GM12864 (cell line): Measurements from ENCODE around the gene ABCA9.

ENCODE experiments used
- DNase-seq: peaks from one replicate; pipeline ENCODE4 v3.0.0-alpha.2; 2011; ENCODE audit warnings: low read depth
- H3K4me3 ChIP-seq: 2 replicates; pipeline ENCODE4 v1.5.1; 2011; ENCODE audit warnings: mild to moderate bottlenecking, low read depth, low read length, control low read depth
- CTCF ChIP-seq: IDR thresholded peaks from 2 replicates; pipeline ENCODE4 v1.5.1; 2011; ENCODE audit warnings: low read depth, mild to moderate bottlenecking, moderate library complexity, low read length, control low read depth, inconsistent platforms; ENCODE audit errors: missing control alignments

ABCA9 gene

GRCh38 chr17:69093995-69094394 is 33.3 kb upstream of the ABCA9 start:
- DNase-seq: no peak
- TF ChIP-seq CTCF: no peak
- H3K4me3 ChIP-seq: no peak overlapping the region

GRCh38 chr17:69093279-69093789 is 32.6 kb upstream of the ABCA9 start:
- no peak for DNase-seq
- no peak for TF ChIP-seq CTCF
- H3K4me3 ChIP-seq: no peak overlapping the region

- no peak for DNase-seq
- no peak overlapping the region for H3K4me3 ChIP-seq
- TF ChIP-seq CTCF: no peak
Measured at GRCh38 chr17:69090365-69090764, 29.6 kb upstream of the ABCA9 start.

- TF ChIP-seq CTCF: no peak
- H3K4me3 ChIP-seq: no peak overlapping the region
- DNase-seq: no peak
Measured at GRCh38 chr17:69088643-69089200, 28.0 kb upstream of the ABCA9 start.

GRCh38 chr17:69086641-69087040 is 25.9 kb upstream of the ABCA9 start:
- no peak for TF ChIP-seq CTCF
- no peak for DNase-seq
- no peak overlapping the region for H3K4me3 ChIP-seq

GRCh38 chr17:69084911-69085310 is 24.2 kb upstream of the ABCA9 start:
- TF ChIP-seq CTCF: peak; percentile 29
- no peak for DNase-seq
- H3K4me3 ChIP-seq: no peak overlapping the region

- no peak for TF ChIP-seq CTCF
- H3K4me3 ChIP-seq: no peak overlapping the region
- DNase-seq: no peak
Measured at GRCh38 chr17:69082696-69083095, 22.0 kb upstream of the ABCA9 start.
